GM19238 (cell line): ENCODE results near the gene ARHGEF12.

Experiments used
- DNase-seq: peaks from one replicate; pipeline ENCODE4 v3.0.0; 2011; ENCODE audit warnings: low spot score; ENCODE audit not compliant: insufficient read length

ARHGEF12 gene

DNA sequence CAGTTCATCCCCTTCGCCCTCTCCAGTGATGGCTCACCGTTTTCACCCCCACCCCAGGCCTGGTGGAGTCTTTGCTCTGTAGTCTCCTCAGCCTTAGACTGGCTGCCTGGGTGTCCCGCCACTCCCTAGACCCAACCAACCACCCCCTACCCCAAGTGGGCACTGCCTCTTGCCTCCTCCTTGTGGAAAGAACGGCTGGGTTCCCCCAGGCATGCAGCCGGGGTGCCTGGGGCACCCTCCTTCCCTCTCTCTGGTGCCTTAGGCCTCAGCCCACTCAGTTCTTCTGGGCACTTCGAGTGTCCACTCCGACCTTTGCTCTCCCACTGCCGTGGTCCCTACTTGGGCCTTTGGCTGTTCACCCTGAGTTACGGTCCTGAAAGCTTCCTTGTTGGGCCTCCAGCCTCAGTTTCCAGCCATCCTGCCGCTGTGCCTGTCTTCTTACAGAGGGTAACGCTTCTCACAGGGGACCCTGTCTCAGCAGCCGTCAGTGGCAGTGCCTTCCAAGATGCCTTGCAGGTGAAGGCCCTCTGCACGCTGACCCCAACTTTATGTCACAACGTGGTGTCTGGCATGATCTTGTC is 178.4 kb downstream of the ARHGEF12 start:
- DNase-seq: no peak

DNA sequence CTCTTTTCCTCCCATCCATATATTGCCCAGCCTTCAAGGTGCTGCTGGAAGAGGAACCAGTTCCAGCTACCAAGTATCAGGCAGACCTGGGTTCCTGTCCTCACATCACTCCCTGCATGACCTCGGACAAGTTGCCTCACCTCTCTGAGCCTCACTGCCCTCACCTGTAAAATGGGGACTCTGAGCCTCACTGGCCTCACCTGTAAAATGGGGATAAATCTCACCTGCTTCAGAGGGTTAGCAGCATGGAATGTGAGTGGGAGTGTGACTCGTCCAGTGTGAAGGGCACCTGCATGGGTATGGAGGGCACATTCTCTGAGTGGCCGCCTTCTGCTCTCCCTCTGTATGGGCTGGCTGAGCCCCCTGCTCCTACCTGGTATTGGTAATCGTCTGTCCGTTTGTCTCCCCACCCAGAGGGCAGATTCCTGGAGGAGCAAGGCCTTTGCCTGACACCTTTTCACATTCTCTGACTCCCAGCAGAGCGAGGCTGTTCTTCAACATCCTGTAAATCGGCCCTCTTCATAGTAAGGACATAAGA is 179.0 kb downstream of the ARHGEF12 start:
- no peak for DNase-seq

DNA sequence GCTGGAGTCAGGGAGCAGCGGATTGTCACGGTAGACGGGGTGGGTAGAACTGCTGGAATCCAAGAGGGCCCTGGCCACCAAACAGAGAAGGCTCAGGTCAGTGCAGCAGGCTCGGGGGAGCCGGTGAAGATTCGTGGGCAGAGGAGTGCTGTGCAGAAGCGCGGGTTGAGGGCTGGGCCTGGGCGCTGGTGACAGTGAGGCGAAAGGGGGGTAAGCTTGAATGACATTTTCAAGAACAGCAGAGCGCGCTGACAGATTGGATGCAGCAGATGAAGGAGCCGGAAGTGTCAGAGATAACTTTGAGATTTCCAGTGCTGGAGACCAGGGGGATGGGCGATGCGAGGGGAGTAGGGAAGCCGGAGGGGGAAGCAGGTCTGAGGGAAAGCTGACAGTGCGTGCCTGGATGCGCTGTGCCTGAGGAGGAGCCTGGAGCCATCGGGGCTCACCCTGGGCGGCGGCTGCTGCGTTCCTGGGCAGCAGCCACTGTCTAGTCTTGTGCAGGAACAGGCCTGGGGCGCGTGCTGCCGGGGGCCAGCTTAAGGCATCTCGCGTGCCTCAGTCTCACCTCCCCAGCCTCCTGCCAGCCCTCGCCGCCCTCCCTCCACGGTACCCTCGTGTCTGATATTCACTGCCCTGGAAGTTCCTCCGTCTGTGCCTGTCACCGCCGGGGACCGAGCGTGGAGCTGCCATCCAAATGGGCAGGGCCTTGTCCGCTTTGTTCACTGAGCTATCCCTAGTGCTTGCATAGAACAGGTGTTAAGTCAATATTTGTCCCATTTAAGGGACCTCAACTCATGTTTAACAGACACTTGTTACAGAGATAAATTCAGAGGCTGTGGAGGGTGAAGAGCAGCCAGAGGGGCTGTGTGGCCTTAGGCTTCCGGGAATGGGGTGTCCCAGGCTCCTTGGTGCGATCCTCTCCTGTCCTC is 180.5 kb downstream of the ARHGEF12 start:
- no peak for DNase-seq

DNA sequence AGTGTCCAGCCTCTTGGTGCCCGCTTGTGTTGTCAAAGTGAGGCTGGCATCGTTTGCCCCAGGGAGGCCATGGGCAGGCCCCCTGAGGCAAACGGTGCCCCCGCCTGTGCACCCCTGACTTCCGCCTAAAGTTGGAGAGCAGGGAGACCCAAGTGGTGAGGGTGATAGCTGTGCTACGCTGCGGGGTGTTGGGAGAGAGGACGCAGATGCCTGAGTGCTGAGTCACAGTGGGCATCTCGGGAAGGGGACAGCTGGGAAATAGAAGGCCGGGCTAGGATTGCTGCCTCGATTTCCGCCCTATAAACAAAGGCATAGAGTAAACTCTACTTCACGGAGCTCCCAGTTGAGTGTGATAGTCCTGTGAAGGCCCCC is 181.2 kb downstream of the ARHGEF12 start:
- no peak for DNase-seq

DNA sequence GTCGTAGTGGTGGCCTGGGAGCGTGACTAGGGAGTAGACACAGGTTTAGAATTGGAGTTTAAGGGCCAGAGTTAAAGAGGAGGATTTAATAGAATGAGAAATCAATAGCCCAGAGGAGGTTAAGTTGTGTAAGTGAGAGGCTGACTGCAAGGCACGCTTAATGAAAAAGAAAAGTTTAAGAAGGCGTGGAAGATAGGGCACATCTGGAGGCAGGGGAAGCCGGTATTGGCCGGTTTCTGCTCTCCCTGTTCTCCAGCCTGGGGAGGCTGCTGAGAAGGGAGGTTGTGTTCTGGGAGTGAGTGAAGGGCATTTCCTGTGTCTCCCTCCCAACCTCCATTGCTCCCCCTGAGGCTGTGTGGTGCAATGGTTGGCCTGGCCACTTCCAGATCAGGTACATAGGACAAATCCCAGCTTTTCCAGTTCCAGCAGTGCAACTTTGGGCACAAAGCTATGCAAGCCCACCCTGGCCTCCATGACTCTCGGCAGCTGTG is 181.6 kb downstream of the ARHGEF12 start:
- no peak for DNase-seq

DNA sequence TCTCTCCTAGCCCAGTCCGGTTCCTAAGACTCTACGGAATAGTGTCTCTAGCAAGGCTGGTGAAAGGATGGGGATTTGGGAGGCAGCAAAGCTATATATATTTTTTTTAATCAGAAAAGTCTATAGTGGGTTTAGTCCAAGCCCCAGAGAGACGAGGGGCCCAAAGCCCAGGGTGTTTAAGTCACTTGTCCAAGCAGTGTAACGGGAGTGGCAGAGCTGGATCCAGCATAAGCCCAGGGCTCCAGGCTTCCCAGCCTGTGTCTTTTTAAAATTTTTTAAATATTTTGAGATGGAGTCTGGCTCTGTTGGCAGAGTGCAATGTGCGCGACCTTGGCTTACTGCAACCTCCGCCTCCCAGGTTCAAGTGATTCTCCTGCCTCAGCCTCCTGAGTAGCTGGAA is 182.1 kb downstream of the ARHGEF12 start:
- DNase-seq: no peak

DNA sequence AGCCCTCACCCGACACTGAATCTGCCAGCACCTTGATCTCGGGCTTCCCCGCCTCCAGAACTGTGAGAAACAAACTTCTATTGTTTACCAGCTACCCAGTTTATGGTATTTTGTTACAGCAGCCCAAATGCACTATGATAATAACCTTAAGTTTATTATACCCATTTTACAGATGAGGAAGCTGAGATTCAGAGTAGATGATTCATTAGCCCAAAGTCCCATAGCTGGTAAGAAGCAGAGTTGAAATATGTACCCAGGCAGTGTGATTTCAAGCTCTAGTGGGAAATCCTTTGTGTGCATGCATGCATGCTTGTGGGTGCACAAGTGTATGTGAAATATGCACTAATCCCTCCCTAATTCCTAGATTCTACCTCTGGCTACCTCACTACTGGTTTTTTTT is 183.3 kb downstream of the ARHGEF12 start:
- no peak for DNase-seq

DNA sequence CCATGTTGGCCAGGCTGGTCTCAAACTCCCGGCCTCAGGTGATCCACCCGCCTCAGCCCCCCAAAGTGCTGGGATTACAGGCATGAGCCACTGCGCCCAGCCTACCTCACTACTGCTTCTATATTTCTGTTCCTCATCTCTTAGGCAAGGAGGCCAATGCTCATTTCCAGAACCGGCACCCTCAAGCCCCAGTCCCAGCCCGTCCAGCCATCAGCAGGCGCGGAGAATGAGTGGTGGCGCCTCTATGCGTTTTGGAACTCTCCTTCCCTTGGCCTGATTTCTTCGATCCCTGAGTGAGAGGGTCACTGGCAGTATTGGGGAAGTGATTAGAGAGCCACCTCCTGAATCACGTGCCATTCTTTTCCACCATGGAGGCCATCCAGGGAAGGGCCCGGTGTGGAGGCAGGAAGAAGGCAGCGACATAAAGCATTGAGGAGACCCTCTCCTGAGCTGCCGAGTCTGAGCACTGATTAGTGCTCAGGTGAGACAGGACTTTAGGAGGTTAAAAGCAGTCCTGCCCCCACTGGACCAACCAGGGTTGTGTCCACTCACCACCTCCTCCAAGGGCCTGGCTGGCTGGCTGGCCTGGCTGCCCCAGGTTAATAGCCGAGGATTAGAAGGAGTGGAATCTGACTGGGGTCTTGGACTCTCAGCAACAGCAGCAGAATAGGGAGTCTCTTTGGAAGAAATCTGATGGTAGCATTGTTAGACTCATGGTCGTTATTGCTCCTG is 184.0 kb downstream of the ARHGEF12 start:
- no peak for DNase-seq

DNA sequence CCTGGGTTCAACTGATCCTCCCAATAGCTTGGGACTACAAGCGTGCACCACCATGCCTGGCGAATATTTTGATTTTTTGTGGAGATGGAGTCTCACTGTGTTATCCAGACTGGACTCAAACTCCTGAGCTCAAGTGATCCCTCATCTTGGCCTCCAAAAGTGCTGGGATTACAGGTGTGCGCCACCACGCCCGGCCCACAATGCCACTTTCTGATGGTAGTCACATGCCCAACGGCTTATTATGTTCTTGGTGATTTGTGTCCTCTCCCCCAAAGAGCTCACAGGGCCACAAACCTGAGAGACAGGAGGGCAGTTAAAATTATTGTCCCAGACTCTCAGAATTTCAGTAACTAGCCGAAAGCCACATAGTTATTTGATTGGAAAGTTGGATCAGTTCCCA is 185.0 kb downstream of the ARHGEF12 start:
- no peak for DNase-seq

DNA sequence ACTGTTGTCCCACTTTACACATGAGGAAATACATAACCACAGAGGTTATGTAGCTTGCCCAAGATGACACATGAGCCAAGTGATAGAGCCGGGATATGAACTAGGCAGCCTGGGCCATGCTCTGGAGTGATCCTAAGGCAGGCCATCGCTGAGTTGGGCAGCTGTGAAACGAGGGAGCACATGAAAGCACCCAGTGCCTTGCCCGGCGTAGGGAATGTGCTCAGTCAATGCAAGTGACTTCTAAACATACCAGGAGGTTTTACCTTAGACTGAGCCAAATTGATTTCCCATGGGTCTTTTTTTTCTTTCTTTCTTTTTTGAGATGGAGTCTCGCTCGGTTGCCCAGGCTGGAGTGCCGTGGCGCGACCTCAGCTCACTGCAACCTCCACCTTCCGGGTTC is 185.8 kb downstream of the ARHGEF12 start:
- no peak for DNase-seq

DNA sequence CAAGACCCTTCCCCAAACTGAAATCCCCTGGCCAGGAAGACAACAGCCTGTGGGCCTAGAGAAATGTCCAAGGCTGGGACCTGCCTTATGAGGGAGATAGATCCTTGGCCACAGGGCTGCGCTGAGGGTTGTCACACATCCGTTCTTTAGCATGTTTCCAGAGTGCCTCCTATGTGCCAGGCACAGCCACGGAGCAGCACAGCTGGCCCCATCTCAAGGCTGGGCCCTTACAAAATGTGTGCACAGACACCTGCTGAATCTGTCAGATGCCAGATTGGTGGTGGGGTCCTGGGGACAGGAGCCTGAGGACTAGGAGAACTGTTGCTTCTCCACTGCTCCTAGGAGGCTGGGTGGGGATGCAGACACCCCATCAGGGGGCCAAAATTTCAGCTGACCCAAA is 186.5 kb downstream of the ARHGEF12 start:
- DNase-seq: no peak

DNA sequence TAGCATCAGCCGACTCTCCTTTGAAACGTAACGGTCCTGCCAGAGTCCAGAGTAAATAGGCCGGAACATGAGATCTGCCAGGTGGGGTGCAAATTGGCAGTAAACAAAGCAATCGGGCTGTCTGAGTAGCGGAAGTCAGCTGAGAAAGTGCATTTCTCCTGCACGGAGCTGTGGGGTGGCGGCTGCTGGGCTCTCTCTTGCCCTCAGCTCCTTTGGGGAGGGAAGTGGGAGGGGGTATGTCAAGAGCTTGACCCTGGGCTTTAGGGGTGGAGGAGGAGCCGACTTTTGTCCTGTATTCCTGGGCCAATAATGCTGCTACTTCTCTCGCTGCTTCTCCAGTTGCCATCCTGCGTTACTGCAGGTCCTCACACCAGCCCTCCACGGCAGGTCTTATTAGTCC is 187.0 kb downstream of the ARHGEF12 start:
- DNase-seq: no peak

DNA sequence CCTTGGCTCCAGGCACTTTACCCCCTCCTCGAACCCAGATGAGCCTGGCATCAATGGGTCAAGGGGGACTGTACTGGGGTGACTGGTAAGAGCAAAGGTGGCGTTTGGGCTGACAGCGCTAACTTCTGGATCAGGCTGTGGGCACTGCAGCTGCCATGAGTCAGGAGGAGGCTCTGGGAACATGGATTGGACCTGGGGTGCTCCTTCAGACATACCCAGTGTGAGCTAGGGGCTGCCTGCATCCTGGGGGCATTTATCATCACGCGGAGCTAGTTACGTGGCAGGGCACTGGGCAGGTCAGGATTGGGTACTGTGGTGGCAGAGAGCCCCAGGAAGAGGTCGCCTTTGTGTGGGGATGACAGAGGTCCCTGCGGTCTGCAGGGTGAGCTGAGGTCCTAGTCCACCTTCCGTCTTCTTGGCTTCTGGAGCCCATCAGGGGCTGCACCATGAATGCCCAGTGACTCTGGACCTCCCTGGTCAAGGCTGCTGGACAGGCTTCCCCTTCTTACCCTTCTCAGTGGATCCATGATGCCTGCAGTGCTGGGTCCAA is 188.4 kb downstream of the ARHGEF12 start:
- no peak for DNase-seq

DNA sequence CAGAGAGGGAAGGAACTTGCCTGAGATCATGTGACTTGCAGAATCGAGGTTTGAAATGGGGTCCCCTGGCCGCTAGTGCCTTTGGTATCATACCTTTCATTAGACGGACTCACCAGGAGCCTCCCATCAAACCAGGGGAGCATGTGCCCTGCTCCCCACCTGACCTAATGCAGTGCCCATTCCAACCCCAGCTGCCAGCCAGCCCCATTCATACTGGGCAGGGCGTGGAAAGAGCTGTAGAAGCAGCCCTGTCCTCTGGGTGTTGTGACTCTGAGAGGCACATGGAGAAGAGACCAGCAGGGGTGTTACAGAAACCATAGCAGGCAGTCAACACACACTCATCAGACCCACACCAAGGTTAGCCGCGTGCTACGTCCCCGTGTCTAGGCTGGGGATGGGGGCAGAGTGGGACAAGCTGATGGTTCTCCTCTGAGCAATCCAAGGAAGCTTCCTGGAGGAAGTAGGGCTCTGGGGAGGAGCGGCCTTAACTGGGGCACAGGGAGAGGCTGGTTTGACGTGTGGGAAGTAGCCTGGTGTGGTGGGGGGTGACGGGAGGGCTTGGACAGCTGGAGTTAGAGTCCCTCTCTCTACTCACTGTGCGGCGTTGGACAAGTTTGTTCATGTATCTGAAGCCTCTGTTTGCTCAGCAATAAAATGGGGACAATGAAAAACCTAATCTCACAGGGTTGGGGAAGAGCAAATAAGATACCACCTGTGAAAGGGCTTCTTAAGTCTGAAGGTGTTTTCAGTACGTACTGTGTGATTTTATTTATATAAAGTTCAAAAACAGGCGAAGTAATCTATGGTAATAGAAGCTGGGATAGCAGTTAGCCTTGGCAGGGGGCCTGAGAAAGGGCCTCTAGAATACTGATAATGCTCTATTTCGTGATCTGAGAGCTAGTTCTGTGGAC is 189.3 kb downstream of the ARHGEF12 start:
- DNase-seq: no peak

DNA sequence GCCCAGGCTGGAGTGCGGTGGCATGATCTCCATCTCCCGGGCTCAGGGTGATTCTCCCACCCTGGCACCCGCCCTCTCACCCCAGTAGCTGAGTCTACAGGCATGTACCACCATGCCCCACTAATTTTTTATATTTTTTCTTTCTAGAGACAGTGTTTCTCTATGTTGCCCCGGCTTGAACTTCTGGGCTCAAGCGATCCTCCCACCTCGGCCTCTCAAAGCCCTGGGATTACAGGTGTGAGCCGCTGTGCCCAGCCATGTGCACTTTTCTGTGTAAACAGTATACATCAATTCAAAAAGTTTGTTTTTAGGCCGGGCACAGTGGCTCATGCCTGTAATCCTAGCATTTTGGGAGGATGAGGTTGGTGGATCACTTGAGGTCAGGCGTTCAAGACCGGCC is 190.0 kb downstream of the ARHGEF12 start:
- no peak for DNase-seq

DNA sequence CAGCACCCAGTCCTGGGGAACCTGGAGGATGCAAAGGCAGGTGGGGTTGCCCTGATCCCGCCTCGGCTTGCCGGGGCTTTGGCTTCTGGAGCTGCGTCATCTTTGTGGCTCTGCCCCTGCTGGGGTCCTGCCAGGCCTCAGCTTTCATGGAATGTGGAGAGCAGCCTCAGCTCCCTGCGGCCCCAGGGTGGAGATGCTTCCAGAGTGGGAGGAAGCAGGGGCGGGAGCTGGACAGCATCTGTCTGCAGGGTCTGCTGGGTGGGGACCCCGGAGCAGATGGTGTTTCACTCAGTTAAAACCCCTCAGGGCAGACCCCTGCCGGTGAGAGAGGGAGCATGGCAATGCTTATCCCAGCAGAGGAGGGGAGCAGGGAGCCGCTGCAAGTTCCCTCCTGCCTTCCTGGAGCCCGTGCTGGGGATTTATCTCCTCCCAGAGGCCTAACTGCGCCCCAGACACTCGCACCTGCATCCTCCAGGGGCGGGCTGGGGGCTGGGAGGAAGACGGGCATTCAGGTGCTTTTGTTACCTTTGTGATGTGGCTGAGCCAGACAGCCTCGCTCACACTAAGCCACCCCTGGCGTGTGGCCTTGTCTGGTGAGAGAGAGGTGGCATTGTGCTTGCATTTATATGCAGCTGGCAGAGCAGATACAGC is 191.0 kb downstream of the ARHGEF12 start:
- DNase-seq: no peak

DNA sequence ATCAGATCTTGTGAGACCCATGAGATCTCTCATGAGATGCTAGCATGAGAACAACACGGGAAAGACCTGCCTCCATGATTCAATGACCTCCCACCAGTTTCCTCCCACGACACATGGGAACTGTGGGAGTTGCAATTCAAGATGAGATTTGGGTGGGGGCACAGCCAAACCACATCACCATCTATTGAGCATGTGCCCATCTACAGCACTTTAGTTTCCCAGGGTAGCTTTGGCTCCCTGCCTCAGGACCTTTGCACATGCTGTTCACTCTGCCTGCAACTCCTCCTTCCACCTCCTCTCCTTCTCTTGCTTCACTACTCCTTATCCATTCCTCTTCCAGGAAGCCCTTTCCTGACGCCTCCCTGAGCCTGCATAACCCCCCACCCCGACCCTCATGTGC is 192.5 kb downstream of the ARHGEF12 start:
- no peak for DNase-seq

DNA sequence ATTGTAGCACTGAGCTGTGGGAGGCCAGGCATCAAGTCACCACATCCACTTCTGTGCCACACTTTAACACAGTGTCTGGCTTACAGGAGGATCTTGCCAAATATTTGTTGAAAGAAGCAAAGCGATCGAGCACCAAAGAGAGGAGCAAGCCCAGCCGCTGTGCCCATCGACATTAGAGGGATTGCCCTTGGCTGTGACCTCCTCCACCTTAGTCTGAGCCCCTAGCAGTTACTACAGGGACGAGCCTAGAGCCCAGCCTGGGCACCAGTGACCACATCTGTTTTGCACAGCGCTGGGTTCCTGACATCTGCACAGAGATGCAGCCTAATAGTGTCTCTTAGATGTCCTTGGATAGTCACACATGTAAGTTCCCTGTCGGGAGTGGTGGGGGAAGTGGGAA is 193.0 kb downstream of the ARHGEF12 start:
- no peak for DNase-seq

DNA sequence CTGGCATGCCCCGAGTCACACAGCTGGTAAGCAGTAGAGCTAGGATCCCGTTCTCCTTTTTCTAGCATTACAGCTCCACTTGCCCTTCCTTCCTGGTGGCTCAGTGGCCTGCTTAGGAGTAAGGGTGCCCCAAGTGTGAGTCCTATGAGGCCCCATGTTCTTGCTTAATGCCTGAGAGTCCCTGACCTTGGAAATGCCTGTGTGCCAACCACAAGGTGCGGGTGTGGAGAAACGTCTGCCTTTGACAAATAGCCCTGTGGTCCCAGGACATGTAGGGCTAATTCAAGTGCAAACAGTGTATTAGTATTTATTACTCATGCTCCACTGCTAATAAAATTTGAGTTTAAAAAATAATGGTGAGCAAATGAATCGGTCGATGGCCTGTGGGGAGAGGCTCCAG is 193.7 kb downstream of the ARHGEF12 start:
- DNase-seq: no peak
